Tibial nerve (tissue), 4 donors: ENCODE results near the gene SLC25A1.

Experiments used
- EP300 ChIP-seq, 2 donors: sonication (generic); formaldehyde crosslinking; IDR thresholded peaks; one replicate each; pipeline ENCODE4 v1.6.1; 2017; ENCODE audit warnings: antibody characterized with exemption in 2 of 2, mild to moderate bottlenecking in 1 of 2
- POLR2A ChIP-seq, 2 donors: fragments of 450-650 bp; IDR thresholded peaks; one replicate each; pipeline ENCODE4 v1.6.1; 2017; ENCODE audit warnings: antibody characterized with exemption in 2 of 2, mild to moderate bottlenecking in 2 of 2, moderate library complexity in 2 of 2
- TF ChIP-seq, protein P1 (sequence below), 5 experiments: fragments of 200-600 bp in 3 of 5; fragments of 450-650 bp in 2 of 5; sonication (generic) in 3 of 5; IDR thresholded peaks; one replicate each; pipeline ENCODE4 v1.5.1; 2016 to 2019; ENCODE audit warnings: antibody characterized with exemption in 5 of 5, mild to moderate bottlenecking in 3 of 5, moderate library complexity in 2 of 5

- TF ChIP-seq POLR2A (IDR thresholded peaks at IDR 0.05) (no peak), EP300 (IDR thresholded peaks at IDR 0.05) (no peak)
- TF ChIP-seq, protein P1, sequence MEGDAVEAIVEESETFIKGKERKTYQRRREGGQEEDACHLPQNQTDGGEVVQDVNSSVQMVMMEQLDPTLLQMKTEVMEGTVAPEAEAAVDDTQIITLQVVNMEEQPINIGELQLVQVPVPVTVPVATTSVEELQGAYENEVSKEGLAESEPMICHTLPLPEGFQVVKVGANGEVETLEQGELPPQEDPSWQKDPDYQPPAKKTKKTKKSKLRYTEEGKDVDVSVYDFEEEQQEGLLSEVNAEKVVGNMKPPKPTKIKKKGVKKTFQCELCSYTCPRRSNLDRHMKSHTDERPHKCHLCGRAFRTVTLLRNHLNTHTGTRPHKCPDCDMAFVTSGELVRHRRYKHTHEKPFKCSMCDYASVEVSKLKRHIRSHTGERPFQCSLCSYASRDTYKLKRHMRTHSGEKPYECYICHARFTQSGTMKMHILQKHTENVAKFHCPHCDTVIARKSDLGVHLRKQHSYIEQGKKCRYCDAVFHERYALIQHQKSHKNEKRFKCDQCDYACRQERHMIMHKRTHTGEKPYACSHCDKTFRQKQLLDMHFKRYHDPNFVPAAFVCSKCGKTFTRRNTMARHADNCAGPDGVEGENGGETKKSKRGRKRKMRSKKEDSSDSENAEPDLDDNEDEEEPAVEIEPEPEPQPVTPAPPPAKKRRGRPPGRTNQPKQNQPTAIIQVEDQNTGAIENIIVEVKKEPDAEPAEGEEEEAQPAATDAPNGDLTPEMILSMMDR (IDR thresholded peaks at IDR 0.05): no peak
Observed at GRCh38 chr22:19199479-19199878, 20.9 kb upstream of the SLC25A1 start.
